ENCODE results near the gene AFG3L2.

The AFG3L2 gene

DNA sequence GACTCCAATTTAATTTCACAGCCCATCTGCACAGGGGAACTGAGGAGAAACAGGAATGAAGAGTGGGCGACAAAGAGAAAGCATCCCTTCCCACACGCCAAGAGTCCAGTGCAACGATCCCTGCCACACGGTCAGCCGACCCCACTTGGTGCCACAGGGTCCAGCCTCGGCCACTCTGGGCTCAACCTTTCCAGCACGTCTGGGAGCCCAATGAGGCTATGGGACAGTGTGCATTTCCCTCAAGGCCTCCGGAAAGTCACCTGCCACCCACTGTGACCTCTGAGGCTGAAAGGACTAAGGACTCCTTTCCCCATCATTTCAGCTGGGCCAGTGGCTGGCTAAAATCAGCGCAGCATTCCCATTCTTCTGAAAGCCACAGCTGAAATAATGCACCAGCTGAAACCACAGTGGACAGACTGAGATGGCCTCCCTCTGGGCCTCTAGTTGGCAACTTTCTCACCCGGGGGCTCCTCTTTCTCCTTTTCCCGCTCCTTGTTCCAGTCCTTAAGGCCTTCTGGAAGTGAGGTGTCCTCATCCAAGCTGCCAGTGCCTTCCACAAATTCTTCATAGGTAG lies 47.8 kb downstream of the AFG3L2 start:
- no peak for DNase-seq (ENCODE audit: low read depth)
- no peak overlapping the region for H3K4me3 ChIP-seq (ENCODE audit: low read depth, low read length)

DNA sequence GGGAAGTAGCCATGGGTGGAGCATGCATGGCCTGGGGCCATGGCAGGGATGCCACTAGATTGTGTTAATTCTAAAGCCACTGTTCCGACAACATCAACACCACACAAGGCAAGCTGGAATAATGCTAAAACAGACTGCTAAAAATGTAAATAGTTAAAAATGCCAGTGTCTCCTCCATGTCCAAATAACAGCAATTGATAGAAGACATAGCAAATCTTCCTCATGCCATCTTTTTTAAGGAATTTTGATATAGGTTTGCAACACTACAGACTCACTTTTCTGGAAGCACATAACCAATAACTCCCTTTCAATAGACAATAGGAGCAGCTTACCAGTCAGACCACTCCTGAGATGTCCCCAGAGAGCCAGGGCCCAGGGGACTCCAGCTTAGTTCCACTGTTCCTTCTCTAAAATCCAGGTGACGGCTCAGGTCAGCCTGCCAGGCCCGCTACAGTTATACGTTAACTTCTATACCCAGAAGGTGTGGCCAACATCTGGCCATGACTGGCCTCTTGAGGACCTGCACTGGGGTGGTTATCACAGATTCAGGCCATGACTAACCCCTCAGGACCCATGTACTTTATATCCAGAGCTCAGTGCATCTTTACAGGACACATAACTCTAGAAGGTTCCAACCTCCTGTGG lies 48.7 kb downstream of the AFG3L2 start:
- DNase-seq (ENCODE audit: low read depth), result no peak
- no peak overlapping the region for H3K4me3 ChIP-seq (ENCODE audit: low read depth, low read length)

DNA sequence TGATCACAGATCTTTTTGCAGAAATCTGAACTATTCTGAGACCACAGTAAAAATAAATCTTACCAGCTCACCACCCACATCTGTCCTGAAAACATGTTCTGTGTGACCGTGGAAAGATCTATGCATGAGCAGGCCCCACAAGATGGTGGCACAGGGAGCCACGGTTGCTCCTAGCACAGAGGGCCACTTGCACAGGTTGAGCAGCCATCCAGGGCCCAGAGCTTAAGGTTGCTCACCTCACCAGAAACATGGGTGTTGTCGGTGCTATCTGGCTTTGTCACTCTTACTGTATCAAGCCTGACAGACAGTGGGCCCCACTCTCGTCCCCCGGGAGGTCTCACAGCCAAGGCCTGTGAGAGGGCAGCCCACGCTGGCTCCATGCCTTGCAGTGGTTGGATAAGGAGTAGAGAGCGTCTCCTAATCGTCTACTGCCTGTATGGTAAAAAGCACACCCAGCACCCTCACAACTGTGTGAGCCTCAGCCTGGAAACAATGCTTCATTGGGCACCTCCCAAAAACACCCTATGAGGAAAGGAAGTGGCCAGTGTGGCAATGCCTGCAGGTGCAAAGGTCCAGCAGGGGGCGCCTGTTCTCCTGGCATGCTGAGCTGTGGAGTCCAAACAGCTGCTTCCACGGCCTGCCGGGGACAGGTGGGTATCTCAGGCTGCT lies 49.4 kb downstream of the AFG3L2 start:
- H3K4me3 ChIP-seq (ENCODE audit: low read depth, low read length), result no peak overlapping the region
- DNase-seq (ENCODE audit: low read depth), result no peak

GRCh38 chr18:12326711-12327460 lies 50.1 kb downstream of the AFG3L2 start:
- H3K4me3 ChIP-seq (ENCODE audit: low read depth, low read length), result no peak overlapping the region
- DNase-seq (ENCODE audit: low read depth), result no peak

DNA sequence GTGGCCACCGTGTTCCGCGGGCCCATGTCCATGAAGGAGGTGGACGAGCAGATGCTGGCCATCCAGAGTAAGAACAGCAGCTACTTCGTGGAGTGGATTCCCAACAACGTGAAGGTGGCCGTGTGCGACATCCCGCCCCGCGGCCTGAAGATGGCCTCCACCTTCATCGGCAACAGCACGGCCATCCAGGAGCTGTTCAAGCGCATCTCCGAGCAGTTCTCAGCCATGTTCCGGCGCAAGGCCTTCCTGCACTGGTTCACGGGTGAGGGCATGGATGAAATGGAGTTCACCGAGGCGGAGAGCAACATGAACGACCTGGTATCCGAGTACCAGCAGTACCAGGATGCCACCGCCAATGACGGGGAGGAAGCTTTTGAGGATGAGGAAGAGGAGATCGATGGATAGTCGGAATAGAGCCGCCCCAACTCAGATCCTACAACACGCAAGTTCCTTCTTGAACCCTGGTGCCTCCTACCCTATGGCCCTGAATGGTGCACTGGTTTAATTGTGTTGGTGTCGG lies 51.2 kb downstream of the AFG3L2 start:
- H3K4me3 ChIP-seq (ENCODE audit: low read depth, low read length), result no peak overlapping the region
- no peak for DNase-seq (ENCODE audit: low read depth)

DNA sequence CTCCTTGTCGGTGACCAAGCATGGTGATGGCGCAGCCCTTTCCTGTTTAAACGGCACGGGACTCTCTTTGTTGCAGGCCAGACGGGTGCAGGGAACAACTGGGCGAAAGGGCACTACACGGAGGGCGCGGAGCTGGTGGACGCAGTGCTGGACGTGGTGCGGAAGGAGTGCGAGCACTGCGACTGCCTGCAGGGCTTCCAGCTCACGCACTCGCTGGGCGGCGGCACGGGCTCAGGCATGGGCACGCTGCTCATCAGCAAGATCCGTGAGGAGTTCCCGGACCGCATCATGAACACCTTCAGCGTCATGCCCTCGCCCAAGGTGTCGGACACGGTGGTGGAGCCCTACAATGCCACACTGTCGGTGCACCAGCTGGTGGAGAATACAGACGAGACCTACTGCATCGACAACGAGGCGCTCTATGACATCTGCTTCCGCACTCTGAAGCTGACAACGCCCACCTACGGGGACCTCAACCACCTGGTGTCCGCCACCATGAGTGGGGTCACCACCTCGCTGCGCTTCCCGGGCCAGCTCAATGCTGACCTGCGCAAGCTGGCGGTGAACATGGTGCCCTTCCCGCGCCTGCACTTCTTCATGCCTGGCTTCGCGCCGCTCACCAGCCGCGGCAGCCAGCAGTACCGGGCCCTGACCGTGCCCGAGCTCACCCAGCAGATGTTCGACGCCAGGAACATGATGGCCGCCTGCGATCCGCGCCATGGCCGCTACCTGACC lies 51.9 kb downstream of the AFG3L2 start:
- no peak for DNase-seq (ENCODE audit: low read depth)
- no peak overlapping the region for H3K4me3 ChIP-seq (ENCODE audit: low read depth, low read length)

- DNase-seq (ENCODE audit: low read depth), result no peak
- H3K4me3 ChIP-seq (ENCODE audit: low read depth, low read length), result no peak overlapping the region
Observed at GRCh38 chr18:12321333-12321732, 55.7 kb downstream of the AFG3L2 start.

GRCh38 chr18:12318857-12319256 lies 58.2 kb downstream of the AFG3L2 start:
- H3K4me3 ChIP-seq (ENCODE audit: low read depth, low read length), result no peak overlapping the region
- no peak for DNase-seq (ENCODE audit: low read depth)

DNA sequence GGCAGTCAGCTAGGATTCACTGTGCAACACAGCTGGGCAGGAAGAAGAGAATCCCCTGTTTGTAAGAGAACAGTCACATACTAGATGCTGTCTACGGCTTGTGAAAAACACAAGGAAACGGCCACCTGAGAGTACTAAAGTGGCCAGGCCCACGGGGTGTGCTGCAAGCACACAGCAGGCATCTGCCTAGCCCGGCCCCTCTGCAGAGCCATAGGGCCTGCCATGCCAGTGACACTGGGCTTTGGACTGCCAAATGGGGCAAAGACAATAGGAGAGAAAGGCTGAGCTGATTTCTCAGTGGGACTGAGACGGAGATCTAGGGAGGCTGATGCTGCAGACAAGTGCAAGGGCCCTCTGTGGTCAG lies 58.7 kb downstream of the AFG3L2 start:
- no peak overlapping the region for H3K4me3 ChIP-seq (ENCODE audit: low read depth, low read length)
- no peak for DNase-seq (ENCODE audit: low read depth)

GRCh38 chr18:12317664-12318333 lies 59.2 kb downstream of the AFG3L2 start:
- DNase-seq (ENCODE audit: low read depth), result no peak
- H3K4me3 ChIP-seq (ENCODE audit: low read depth, low read length), result no peak overlapping the region

DNA sequence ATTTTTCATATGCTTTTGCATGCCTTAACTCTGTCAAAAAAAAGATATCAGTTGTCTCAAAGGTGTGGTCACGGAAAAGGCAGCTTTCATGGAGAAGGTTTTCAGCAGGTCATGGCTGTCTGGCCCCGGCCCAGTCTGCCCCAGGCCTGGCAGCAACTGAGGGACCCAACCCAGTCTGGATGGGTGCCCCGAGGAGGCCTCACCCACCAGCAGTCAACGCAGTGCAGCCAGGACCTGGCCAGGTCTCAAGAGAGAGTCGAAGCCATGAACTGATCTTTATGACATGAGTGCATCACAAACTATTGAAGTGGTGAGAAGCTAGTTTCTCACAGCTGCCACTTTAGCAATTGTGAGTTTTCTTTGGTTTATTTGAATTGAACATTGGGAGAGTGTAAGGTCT lies 61.1 kb downstream of the AFG3L2 start:
- H3K4me3 ChIP-seq (ENCODE audit: low read depth, low read length), result no peak overlapping the region
- no peak for DNase-seq (ENCODE audit: low read depth)

DNA sequence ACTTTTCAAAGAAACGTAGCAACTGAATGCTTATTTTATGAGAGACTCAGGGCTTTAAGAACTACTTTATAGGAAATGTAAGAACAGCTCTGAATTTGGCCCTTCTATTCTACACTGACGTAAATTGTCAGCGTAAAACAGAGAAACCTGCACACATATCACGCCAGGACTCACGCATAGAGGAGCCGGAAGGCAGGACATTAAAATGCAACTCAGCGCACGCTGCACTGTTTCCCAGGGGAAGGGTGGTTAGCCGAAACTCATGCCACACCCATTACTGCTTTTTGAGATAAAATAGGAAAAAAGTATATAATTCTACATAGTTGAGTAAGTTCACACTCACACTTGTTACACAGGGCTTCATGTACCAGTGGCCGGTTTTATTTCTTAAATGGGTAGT lies 61.5 kb downstream of the AFG3L2 start:
- no peak for DNase-seq (ENCODE audit: low read depth)
- H3K4me3 ChIP-seq (ENCODE audit: low read depth, low read length), result no peak overlapping the region

- DNase-seq (ENCODE audit: low read depth), result no peak
- no peak overlapping the region for H3K4me3 ChIP-seq (ENCODE audit: low read depth, low read length)
Observed at GRCh38 chr18:12314591-12315305, 62.3 kb downstream of the AFG3L2 start.

- no peak for DNase-seq (ENCODE audit: low read depth)
- H3K4me3 ChIP-seq (ENCODE audit: low read depth, low read length), result no peak overlapping the region
Observed at GRCh38 chr18:12313530-12314245, 63.3 kb downstream of the AFG3L2 start.

DNA sequence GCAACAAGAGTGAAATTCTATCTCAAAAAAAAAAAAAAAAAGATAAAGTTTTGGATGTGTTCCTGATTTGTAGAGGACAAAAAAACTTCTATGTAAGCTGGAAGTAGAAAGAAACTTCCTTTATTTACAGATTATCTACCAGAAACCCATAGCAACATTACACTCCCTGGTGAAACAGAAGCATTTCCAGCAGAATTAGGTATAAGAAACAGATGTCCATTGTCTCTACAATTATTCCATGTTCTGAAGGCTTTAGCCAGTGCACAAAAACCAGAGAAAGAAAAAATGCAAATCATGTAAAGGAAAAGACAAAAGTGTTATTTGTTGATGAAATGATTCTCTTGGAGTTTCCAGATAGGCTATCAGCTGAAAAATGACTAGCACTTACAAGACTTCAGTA lies 64.1 kb downstream of the AFG3L2 start:
- H3K4me3 ChIP-seq (ENCODE audit: low read depth, low read length), result no peak overlapping the region
- DNase-seq (ENCODE audit: low read depth), result no peak

GRCh38 chr18:12310762-12311161 lies 66.3 kb downstream of the AFG3L2 start:
- no peak for DNase-seq (ENCODE audit: low read depth)
- H3K4me3 ChIP-seq (ENCODE audit: low read depth, low read length), result peak overlapping the region; percentile 8

DNA sequence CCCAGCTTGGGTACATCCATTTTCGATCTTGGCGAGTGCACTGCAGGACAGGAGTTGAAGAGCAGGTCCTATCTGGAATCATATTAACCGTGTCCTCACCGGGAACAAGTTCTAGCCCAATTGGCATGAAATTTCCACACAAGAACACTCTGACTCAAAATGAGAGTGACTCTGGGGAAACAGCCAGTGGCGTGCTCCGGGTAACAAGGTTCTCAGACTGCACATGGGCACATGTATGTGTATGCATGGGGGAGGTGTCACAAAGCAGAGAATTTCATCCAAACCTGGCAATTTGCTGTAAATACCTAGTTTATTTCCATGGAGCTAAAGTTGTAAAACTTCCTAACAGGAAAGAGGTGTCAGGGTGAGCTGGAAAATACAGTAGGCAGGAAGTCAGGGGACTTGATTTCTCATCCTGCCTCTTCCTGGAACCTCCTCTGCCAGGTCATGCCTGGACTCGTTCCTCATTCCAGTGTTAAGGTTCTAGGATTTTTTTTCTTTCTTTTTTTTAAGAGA lies 67.3 kb downstream of the AFG3L2 start:
- peak overlapping the region; percentile 82 for H3K4me3 ChIP-seq (ENCODE audit: low read depth, low read length)
- DNase-seq (ENCODE audit: low read depth), result no peak

Data from skeletal muscle cell (primary cell).